Globus pallidus (tissue), 1 donor: Measurements from ENCODE around the gene CRACR2A.

ENCODE experiments used
- DNase-seq: peaks from one replicate; pipeline ENCODE4 v3.0.0-alpha.2; 2015; ENCODE audit warnings: low spot score

CRACR2A gene

GRCh38 chr12:3681595-3682061, 71.3 kb downstream of the CRACR2A start:
- DNase-seq: no peak

GRCh38 chr12:3680919-3681594, 71.9 kb downstream of the CRACR2A start:
- peak; percentile 5 for DNase-seq

GRCh38 chr12:3679831-3680230, 73.1 kb downstream of the CRACR2A start:
- DNase-seq: no peak

DNA sequence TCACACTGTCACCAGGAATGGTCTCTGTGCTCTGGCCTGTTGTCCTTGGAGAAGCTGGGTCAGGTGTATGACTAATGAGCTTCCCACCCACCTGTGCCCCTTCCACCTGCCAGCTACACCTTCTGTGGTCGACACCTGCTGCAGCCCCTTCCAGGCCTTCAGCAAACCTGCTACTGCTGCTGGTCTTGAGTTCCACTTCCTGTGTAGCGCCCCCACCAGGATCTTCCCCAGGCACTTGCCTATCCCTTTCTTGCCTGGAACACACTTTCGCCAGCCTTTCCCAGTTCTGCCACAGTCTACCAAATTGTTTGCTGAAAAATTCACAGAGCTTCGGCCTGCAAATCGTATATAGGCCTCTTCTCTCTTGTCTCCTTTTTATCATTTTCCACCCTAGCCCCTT, 75.3 kb downstream of the CRACR2A start:
- no peak for DNase-seq

- no peak for DNase-seq
Observed at GRCh38 chr12:3673981-3674708, 78.8 kb downstream of the CRACR2A start.

DNA sequence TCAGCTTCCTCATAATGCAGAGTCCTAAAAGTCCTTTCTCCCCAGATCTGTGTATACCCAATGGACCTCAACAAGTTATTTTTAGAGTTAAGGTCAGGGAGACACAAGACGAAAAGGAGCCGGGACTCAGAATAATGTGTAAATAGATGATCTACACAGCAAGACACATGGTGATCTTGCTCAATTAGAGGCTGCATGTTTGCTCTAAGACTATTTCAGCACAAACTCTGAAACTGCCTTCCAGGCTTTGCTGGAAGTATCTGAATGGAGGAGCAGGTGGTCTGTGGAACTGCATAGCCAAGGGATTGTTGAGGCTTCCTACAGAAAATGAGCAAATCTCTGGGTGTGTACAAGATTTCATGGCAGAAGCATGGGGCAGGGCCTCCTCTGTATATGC, 80.8 kb downstream of the CRACR2A start:
- no peak for DNase-seq

DNA sequence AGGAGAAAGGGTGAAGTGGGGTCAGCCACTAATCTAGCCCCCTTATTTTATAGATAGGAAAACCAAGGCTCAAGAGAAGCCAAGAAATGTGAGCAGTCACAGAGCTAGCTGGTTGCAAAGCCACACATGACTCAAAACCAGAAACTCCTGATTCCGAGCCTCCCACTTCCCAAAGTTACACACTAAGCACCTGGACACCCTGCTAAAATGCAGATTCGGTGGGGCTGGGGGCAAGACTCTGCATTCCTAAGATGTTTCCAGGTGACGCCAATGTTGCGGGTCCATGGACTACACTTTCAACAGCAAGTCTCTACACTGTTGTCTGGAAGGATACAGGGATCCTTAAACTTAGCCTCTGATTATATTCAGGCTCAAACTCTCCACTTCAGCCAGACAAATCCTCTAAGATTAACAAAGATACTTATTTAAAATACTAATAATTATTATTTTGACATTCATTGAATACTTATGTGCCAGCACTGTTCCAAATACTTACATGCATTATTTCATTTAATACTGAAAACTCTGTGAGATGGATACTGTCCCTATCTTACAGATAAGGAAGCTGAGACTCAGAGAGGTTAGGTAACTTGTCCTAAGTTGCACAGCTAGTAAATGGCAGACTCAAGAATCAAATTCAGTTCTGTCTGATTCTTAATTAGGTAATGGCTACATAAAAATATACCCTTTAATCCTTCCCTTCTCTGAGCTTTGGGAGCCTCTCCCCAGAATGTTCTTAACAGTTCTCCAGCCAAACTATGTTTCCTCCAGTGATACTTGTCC, 81.4 kb downstream of the CRACR2A start:
- no peak for DNase-seq

- no peak for DNase-seq
Observed at GRCh38 chr12:3670083-3670620, 82.8 kb downstream of the CRACR2A start.

DNA sequence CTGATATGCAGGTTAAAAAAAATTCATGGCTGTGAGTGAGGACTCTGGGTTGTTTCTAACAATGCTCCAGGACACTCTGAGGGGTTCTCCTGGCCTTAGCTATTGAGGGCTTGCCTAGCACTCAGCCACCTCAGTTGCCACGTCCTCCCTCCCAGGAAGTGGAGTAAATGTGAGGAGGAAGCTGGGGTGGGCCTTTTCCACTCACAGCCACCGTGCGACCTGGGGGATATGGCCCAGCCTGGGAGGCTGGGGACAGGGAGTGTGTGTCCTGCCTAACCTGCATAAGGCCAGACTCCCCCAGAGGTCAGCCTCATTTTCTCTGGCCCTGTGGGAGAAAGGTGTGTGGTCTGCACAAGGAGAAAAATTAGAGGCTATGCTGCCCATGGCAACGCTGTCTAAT, 83.3 kb downstream of the CRACR2A start:
- DNase-seq: no peak

GRCh38 chr12:3668479-3669165, 84.3 kb downstream of the CRACR2A start:
- no peak for DNase-seq

GRCh38 chr12:3667485-3667884, 85.4 kb downstream of the CRACR2A start:
- no peak for DNase-seq

DNA sequence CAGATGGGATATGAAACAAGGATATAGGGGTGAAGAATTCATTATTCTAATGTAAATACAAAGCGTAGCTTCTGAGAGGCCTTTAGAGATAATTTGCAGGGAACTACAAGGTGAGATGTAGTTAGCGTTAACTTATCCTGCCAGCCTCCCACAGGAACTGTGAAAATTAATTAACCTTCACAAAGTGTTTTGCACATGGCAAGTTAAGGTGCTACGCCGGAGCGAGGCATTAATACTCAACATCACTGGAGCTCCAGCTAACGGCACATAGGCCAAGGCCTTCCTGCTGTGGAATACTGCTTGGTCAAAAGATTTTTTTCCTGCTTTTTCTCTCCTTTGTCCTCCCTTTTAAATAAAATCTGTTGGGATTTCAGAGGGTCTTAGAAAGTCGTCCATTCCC, 86.5 kb downstream of the CRACR2A start:
- DNase-seq: no peak

DNA sequence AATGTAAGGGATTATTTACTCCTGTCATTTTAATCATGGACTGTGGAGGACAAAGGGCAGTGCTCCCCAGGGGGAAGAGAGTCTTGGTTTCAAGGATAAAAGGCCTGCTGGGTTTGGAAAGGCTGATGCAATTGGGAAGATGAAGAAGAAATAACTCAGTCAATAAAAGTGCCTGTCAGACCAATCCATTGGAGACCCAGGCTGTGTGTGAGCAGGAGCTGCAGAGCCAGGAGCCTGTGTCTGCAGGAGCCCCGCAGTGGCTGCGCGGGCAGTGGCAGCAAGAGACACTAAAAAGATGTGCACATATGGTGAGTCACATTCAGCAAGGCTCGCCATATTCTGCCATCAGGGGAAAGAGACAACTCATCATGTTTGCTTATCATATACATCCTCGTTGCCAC, 90.4 kb downstream of the CRACR2A start:
- DNase-seq: no peak

GRCh38 chr12:3661028-3661427, 91.9 kb downstream of the CRACR2A start:
- no peak for DNase-seq

DNA sequence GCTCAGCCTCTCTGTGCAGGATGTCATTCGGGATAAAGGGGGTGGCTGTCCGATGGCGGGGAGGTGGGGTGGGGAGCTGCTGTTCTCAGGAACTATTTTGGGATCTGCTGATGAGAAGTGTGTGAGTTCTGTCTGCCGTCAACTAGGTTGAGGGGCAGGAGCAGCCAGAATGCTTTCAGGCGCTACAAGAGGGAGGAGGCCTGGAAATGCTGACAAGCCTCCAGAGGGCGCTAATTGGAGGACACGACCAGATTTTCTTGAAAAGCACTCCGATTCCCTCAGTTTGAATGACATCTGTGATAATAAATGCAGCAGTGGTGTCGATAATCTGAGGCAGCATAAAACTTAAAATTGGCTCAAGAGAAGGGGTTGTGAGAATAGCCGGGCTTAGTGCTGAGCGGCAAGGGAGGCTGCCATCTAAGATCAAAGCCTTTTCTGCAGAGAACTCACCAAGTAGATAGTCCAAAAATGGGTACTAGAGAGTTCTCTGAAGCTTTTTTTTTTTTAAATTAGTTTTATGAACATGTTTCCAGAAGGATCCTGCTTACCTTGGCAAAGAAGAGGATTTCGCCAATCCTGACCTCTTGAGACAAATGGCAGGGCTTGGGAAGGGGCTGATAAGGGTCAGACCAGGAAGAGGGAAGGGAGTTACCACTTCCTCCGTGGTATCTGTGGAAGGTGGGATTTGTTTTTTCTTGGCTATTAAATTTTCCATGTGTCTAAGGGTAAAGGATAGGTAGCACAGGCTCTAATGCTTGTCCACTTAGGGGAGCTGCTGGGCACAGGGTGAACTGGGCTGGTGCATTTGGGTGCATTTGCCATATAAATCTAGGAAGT, 94.4 kb downstream of the CRACR2A start:
- no peak for DNase-seq

- DNase-seq: no peak
Observed at GRCh38 chr12:3656946-3657622, 95.8 kb downstream of the CRACR2A start.

- no peak for DNase-seq
Observed at GRCh38 chr12:3655328-3655900, 97.5 kb downstream of the CRACR2A start.

- no peak for DNase-seq
Observed at GRCh38 chr12:3651585-3652424, 101.1 kb downstream of the CRACR2A start.

- DNase-seq: no peak
Observed at GRCh38 chr12:3647504-3647903, 105.4 kb downstream of the CRACR2A start.
